Measurements from ENCODE around the gene COL6A1. TPM values are rescaled to one million over a fixed set of nuclear protein-coding genes. Genes with fewer than 3 reads are reported as not detected.

Gene COL6A1
- total RNA-seq, 1 experiment from 2014 or later = 193 TPM

GRCh38 chr21:45987121-45987711 is 5.6 kb downstream of the COL6A1 start:
- no peaks in the 10 kb centered on the region for H3K79me2 ChIP-seq (ENCODE audit: insufficient read depth, low read length)
- no peak overlapping the region for H4K91ac ChIP-seq (ENCODE audit: insufficient read length, low read depth, low read length)
- H3K27me3 Mint-ChIP-seq (ENCODE audit: low read depth) = no peaks in the 10 kb centered on the region
- peaks cover 19 to 35% (median 24%) of the 10 kb centered on the region in 3 experiments; a peak in 6 of 7 replicates for H3K36me3 Mint-ChIP-seq (ENCODE audit: insufficient read depth in 1 of 3, low read depth in 3 of 3)
- H3K9me3 Mint-ChIP-seq = no peaks in the 10 kb centered on the region
- H2BK12ac ChIP-seq (ENCODE audit: insufficient read length, low read depth, low read length) = no peak overlapping the region
- H4K5ac ChIP-seq (ENCODE audit: insufficient read length, low read depth, low read length) = no peak overlapping the region
- no peak overlapping the region for H2BK20ac ChIP-seq (ENCODE audit: low read depth, low read length, poor library complexity, severe bottlenecking)
- no peak overlapping the region for H3K27ac ChIP-seq (ENCODE audit: insufficient read length, low read depth, low read length)
- no peak for DNase-seq
- H3K23ac ChIP-seq (ENCODE audit: insufficient read length, low read depth, low read length) = no peak overlapping the region
- H3K27me3 ChIP-seq (ENCODE audit: insufficient read depth, low read length) = no peaks in the 10 kb centered on the region
- H3K9me3 ChIP-seq (ENCODE audit: control insufficient read depth, low read depth, low read length) = no peaks in the 10 kb centered on the region
- WGBS (ENCODE audit: extremely low coverage, insufficient read length, low lambda C conversion rate) = no CpG with 5 or more reads among the region's 29 CpGs
- no peak overlapping the region for H3K4me2 ChIP-seq (ENCODE audit: insufficient read depth, insufficient read length, low read length)
- peaks cover 4% of the 10 kb centered on the region for H4K20me1 ChIP-seq (ENCODE audit: control insufficient read depth, insufficient read depth, insufficient read length)
- no peak for TF ChIP-seq CTCF (conservative IDR thresholded peaks at IDR 0.05)
- H2BK5ac ChIP-seq (ENCODE audit: insufficient read length, low read length) = no peak overlapping the region
- H2AFZ ChIP-seq (ENCODE audit: low read length) = no peak overlapping the region
- no peaks in the 10 kb centered on the region for H3K4me1 ChIP-seq (ENCODE audit: insufficient read depth, low read length)
- no peak overlapping the region for H2AK5ac ChIP-seq (ENCODE audit: insufficient read length, low read length)
- H3K4me1 Mint-ChIP-seq = peaks cover 0 to 3% of the 10 kb centered on the region in 2 experiments; a peak in 2 of 4 replicates
- peaks cover 9% of the 10 kb centered on the region for H3K23me2 ChIP-seq (ENCODE audit: insufficient read length, low read depth, low read length, poor library complexity, severe bottlenecking)
- H2BK120ac ChIP-seq (ENCODE audit: low read depth, low read length, poor library complexity, severe bottlenecking) = no peak overlapping the region
- H3K14ac ChIP-seq (ENCODE audit: insufficient read depth, low read length) = no peak overlapping the region
- no peak overlapping the region; a peak in 1 of 7 replicates for H3K27ac Mint-ChIP-seq
- H2BK15ac ChIP-seq (ENCODE audit: low read depth, low read length) = no peak overlapping the region
- no peaks in the 10 kb centered on the region for H3K79me1 ChIP-seq (ENCODE audit: insufficient read depth, low read depth, low read length, poor library complexity, severe bottlenecking)
- H3K9ac ChIP-seq (ENCODE audit: extremely low read depth, insufficient read length, low read length) = no peak overlapping the region
- H3K18ac ChIP-seq (ENCODE audit: insufficient read length, low read depth, low read length) = no peak overlapping the region
- no peak overlapping the region for H3K4me3 Mint-ChIP-seq
- H4K8ac ChIP-seq (replicated peaks; ENCODE audit: insufficient read length, low read depth, low read length) = no peak overlapping the region
- H3K56ac ChIP-seq (ENCODE audit: insufficient read length, low read depth, low read length) = no peak overlapping the region
- H3T11ph ChIP-seq (ENCODE audit: low read length) = no peak overlapping the region
- no peak overlapping the region for H3K4ac ChIP-seq (ENCODE audit: low read depth, low read length)
